Naive thymus-derived CD4-positive, alpha-beta T cell (primary cell): ENCODE results near the gene FMNL2. TPM values are rescaled to one million over a fixed set of nuclear protein-coding genes. Genes with fewer than 3 reads are reported as not detected.

Experiments
- ATAC-seq: fragments of 150-1000 bp; cut with Tn5 transposase; 2 replicates; pipeline ENCODE4 v1.10.0; 2021; ENCODE audit warnings: mild to moderate bottlenecking, moderate library complexity
- CTCF ChIA-PET: fragments of 350-600 bp; sonication (Branson Sonifier 250); formaldehyde crosslinking; loops from one replicate; lab custom pipeline; 2021; ENCODE audit warnings: antibody characterized with exemption; lab: Charles Lee
- POLR2A ChIA-PET: fragments of 350-600 bp; sonication (Branson Sonifier 250); formaldehyde crosslinking; loops from one replicate; lab custom pipeline; 2021; ENCODE audit warnings: antibody characterized with exemption, inconsistent platforms; lab: Charles Lee
- DNase-seq, 9 donors: peaks; one replicate each; pipeline versions ENCODE4 v3.0.0 to v3.0.0-alpha.2; 2020 to 2022; ENCODE audit warnings: mixed read lengths in 1 of 9
- H3K27ac ChIP-seq: one replicate; pipeline ENCODE4 v1.7.0; 2013; ENCODE audit warnings: mild to moderate bottlenecking, low read depth, low read length, moderate library complexity
- H3K27me3 ChIP-seq, 2 donors: one replicate each; pipeline ENCODE4 v1.7.0; 2013; ENCODE audit warnings: low read length in 2 of 2, mild to moderate bottlenecking in 2 of 2, moderate library complexity in 2 of 2; ENCODE audit not compliant: control insufficient read depth in 2 of 2, insufficient read depth in 2 of 2
- H3K36me3 ChIP-seq, 3 experiments: 1 replicate in 2 of 3; 2 replicates in 1 of 3; pipeline ENCODE4 v1.7.0; 2013; ENCODE audit warnings: low read length in 3 of 3, mild to moderate bottlenecking in 3 of 3, moderate library complexity in 1 of 3; ENCODE audit not compliant: insufficient read depth in 3 of 3, control insufficient read depth in 2 of 3
- H3K4me1 ChIP-seq, 2 donors: one replicate each; pipeline ENCODE4 v1.7.0; 2013; ENCODE audit warnings: low read length in 2 of 2, mild to moderate bottlenecking in 2 of 2, moderate library complexity in 1 of 2; ENCODE audit not compliant: control insufficient read depth in 2 of 2, insufficient read depth in 2 of 2
- H3K4me3 ChIP-seq: 2 replicates; pipeline ENCODE4 v1.7.0; 2013; ENCODE audit warnings: mild to moderate bottlenecking, low read length
- H3K9me3 ChIP-seq, 3 experiments: 1 replicate in 2 of 3; 2 replicates in 1 of 3; pipeline ENCODE4 v1.7.0; 2013; ENCODE audit warnings: low read length in 3 of 3; ENCODE audit not compliant: control insufficient read depth in 2 of 3
- H3K27ac Mint-ChIP-seq, 9 donors: one replicate each; pipeline ENCODE4 v1.8.0; 2020 to 2022; ENCODE audit warnings: mixed read lengths in 9 of 9, mild to moderate bottlenecking in 8 of 9, moderate library complexity in 5 of 9, inconsistent platforms in 2 of 9
- H3K27me3 Mint-ChIP-seq, 5 donors: one replicate each; pipeline ENCODE4 v1.8.0; 2021 to 2022; ENCODE audit warnings: mixed read lengths in 5 of 5, mild to moderate bottlenecking in 1 of 5
- H3K36me3 Mint-ChIP-seq, 5 donors: one replicate each; pipeline ENCODE4 v1.8.0; 2020 to 2022; ENCODE audit warnings: mixed read lengths in 5 of 5, mild to moderate bottlenecking in 3 of 5, inconsistent platforms in 1 of 5
- H3K4me1 Mint-ChIP-seq, 7 donors: one replicate each; pipeline ENCODE4 v1.8.0; 2020 to 2022; ENCODE audit warnings: mixed read lengths in 7 of 7, mild to moderate bottlenecking in 3 of 7, inconsistent platforms in 1 of 7
- H3K4me3 Mint-ChIP-seq, 10 donors: one replicate each; pipeline ENCODE4 v1.8.0; 2020 to 2022; ENCODE audit warnings: mild to moderate bottlenecking in 10 of 10, mixed read lengths in 10 of 10, moderate library complexity in 6 of 10, inconsistent platforms in 2 of 10
- H3K9me3 Mint-ChIP-seq, 11 donors: one replicate each; pipeline ENCODE4 v1.8.0; 2020 to 2022; ENCODE audit warnings: mixed read lengths in 11 of 11, mild to moderate bottlenecking in 4 of 11, inconsistent platforms in 1 of 11, moderate library complexity in 1 of 11
- intact Hi-C, 2 donors: fragments of 100-400 bp; cut with micrococcal nuclease; formaldehyde crosslinking; loops; one replicate each; pipeline ENCODE4 v1.15.1; 2023
- polyA plus RNA-seq, 2 donors: library from polyadenylated mRNA; unstranded; fragments of 300-500 nt; fragmentation: Illumina TruSeq; gene quantifications; one replicate each; pipeline ENCODE4 v1.2.3, GENCODE V29; 2021
- total RNA-seq, 6 experiments: library from RNA in 5 of 6; stranded (reverse) in 5 of 6; gene quantifications; 1 replicate in 5 of 6; 2 replicates in 1 of 6; pipeline ENCODE4 v1.2.3 and lab custom pipeline; 2021 to 2026

Gene FMNL2
- total and polyA plus RNA-seq, 7 experiments from 2014 or later = 0.16 to 2.7 (median 1.2) TPM

DNA sequence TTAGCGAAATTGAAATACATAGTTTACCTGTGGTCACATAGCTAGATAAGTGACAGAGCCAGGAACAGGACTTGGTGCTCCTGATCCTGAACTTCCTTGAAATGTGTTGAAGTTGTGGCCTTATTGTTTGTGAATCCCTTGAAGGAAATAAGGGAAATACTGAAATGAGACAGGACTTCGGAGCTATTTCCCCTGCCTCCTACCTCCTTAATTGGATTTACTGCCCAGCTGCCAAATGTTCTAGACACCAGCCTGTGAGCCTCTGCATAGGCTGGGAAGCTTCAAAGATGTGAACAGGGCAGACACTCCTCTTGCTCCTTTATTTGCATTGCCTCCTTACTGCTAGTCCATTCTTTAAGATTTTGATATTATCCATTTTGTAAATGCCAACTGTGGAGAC, 247.1 kb downstream of the FMNL2 start:
- Histone ChIP-seq H3K27me3 (no peaks in the 10 kb centered on the region), H3K9me3 (no peaks in the 10 kb centered on the region), H3K4me1 (no peaks in the 10 kb centered on the region), H3K27ac (no peak overlapping the region), H3K36me3 (no peaks in the 10 kb centered on the region), H3K4me3 (no peak overlapping the region)
- peaks cover 0 to 22% (median 8%) of the 10 kb centered on the region in 5 donors for H3K27me3 Mint-ChIP-seq
- intact Hi-C loops = no loop called here
- CTCF ChIA-PET = no interaction called here
- DNase-seq = no peak
- H3K27ac Mint-ChIP-seq = no peak overlapping the region
- peaks cover 0 to 2% (median 0%) of the 10 kb centered on the region in 7 donors for H3K4me1 Mint-ChIP-seq
- H3K4me3 Mint-ChIP-seq = no peak overlapping the region
- H3K36me3 Mint-ChIP-seq = no peaks in the 10 kb centered on the region
- H3K9me3 Mint-ChIP-seq = no peaks in the 10 kb centered on the region
- POLR2A ChIA-PET = no interaction called here
- ATAC-seq = no peak

- no peak for DNase-seq
- no peaks in the 10 kb centered on the region for H3K27me3 ChIP-seq
- peaks cover 0 to 2% (median 0%) of the 10 kb centered on the region in 7 donors for H3K4me1 Mint-ChIP-seq
- no peak overlapping the region for H3K4me3 ChIP-seq
- intact Hi-C loops = no loop called here
- H3K9me3 Mint-ChIP-seq = no peaks in the 10 kb centered on the region
- no peak overlapping the region for H3K4me3 Mint-ChIP-seq
- CTCF ChIA-PET = no interaction called here
- no peaks in the 10 kb centered on the region for H3K36me3 Mint-ChIP-seq
- no peaks in the 10 kb centered on the region for H3K36me3 ChIP-seq
- H3K9me3 ChIP-seq = no peaks in the 10 kb centered on the region
- POLR2A ChIA-PET = no interaction called here
- H3K4me1 ChIP-seq = no peaks in the 10 kb centered on the region
- H3K27ac ChIP-seq = no peak overlapping the region
- peaks cover 0 to 22% (median 8%) of the 10 kb centered on the region in 5 donors for H3K27me3 Mint-ChIP-seq
- no peak overlapping the region for H3K27ac Mint-ChIP-seq
- no peak for ATAC-seq
Measured at GRCh38 chr2:152583512-152584229, 248.7 kb downstream of the FMNL2 start.

GRCh38 chr2:152584301-152584700, 249.3 kb downstream of the FMNL2 start:
- Histone ChIP-seq H3K27ac (no peak overlapping the region), H3K27me3 (no peaks in the 10 kb centered on the region), H3K36me3 (no peaks in the 10 kb centered on the region), H3K9me3 (no peaks in the 10 kb centered on the region), H3K4me3 (no peak overlapping the region), H3K4me1 (no peaks in the 10 kb centered on the region)
- no peak for DNase-seq
- ATAC-seq = no peak
- Mint-ChIP-seq H3K27ac (no peak overlapping the region), H3K9me3 (no peaks in the 10 kb centered on the region), H3K36me3 (no peaks in the 10 kb centered on the region), H3K27me3 (peaks cover 0 to 26% (median 8%) of the 10 kb centered on the region in 5 donors), H3K4me1 (peaks cover 0 to 2% (median 0%) of the 10 kb centered on the region in 7 donors), H3K4me3 (no peak overlapping the region)
- CTCF ChIA-PET = interaction anchor here (0.7 kb wide), 1 partner anchor 793 kb away, joined by 3 read pairs; no protein-coding TSS in a partner anchor
- intact Hi-C loops = no loop called here
- POLR2A ChIA-PET = no interaction called here

DNA sequence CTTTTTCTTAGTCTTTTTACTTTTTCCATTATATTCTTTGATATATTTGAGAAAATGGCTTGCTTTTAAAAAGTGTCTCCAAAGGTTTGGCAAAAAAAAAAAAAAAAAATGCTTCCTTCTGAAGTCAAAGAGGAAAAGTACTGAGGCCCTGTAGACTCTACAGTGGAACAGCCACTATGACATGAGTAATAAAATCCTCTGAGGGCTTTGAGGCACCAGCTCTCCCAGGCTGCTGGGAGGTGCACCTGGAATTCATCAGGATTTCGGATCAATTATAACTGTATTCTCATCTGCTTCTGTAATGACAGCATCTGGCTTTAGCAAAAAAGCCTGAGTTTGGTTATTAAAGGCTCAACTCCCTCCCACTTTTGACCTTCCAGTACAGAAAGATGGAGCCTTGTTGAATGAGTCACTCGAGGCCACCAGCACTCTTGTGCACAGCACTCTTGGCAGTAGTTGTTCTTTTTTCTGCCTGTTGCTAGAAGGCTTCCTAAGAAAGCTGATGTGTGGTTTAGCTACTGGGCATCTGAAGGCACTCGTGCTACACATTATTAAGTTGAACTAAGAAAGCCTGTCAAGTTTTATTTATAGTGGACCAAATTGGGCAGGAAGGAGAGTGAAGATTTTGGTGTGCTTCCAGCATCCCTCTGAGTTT, 251.0 kb downstream of the FMNL2 start:
- Mint-ChIP-seq H3K36me3 (no peaks in the 10 kb centered on the region), H3K27me3 (peaks cover 0 to 26% (median 8%) of the 10 kb centered on the region in 5 donors), H3K9me3 (no peaks in the 10 kb centered on the region), H3K4me1 (peaks cover 0 to 2% (median 0%) of the 10 kb centered on the region in 7 donors), H3K4me3 (no peak overlapping the region), H3K27ac (no peak overlapping the region)
- intact Hi-C loops = no loop called here
- H3K36me3 ChIP-seq = no peaks in the 10 kb centered on the region
- no peaks in the 10 kb centered on the region for H3K9me3 ChIP-seq
- no peak overlapping the region for H3K27ac ChIP-seq
- H3K4me1 ChIP-seq = no peaks in the 10 kb centered on the region
- no peaks in the 10 kb centered on the region for H3K27me3 ChIP-seq
- ChIA-PET CTCF (no interaction called here), POLR2A (no interaction called here)
- ATAC-seq (no peak), DNase-seq (no peak)
- H3K4me3 ChIP-seq = no peak overlapping the region

GRCh38 chr2:152587187-152587947, 252.4 kb downstream of the FMNL2 start:
- intact Hi-C loops = no loop called here
- no peak overlapping the region for H3K4me3 Mint-ChIP-seq
- Histone ChIP-seq H3K36me3 (no peaks in the 10 kb centered on the region), H3K9me3 (no peaks in the 10 kb centered on the region), H3K4me3 (no peak overlapping the region), H3K27ac (no peak overlapping the region), H3K27me3 (no peaks in the 10 kb centered on the region), H3K4me1 (no peaks in the 10 kb centered on the region)
- no peaks in the 10 kb centered on the region for H3K36me3 Mint-ChIP-seq
- POLR2A ChIA-PET = no interaction called here
- no peaks in the 10 kb centered on the region for H3K9me3 Mint-ChIP-seq
- H3K4me1 Mint-ChIP-seq = peaks cover 0 to 2% (median 0%) of the 10 kb centered on the region in 7 donors
- no peak for ATAC-seq
- no peak for DNase-seq
- no peak overlapping the region for H3K27ac Mint-ChIP-seq
- CTCF ChIA-PET = no interaction called here
- peaks cover 0 to 26% (median 8%) of the 10 kb centered on the region in 5 donors for H3K27me3 Mint-ChIP-seq

GRCh38 chr2:152588998-152589397, 254.0 kb downstream of the FMNL2 start:
- no peaks in the 10 kb centered on the region for H3K27me3 ChIP-seq
- intact Hi-C loops = no loop called here
- H3K4me3 ChIP-seq = no peak overlapping the region
- H3K36me3 ChIP-seq = no peaks in the 10 kb centered on the region
- no peaks in the 10 kb centered on the region for H3K4me1 ChIP-seq
- ATAC-seq = no peak
- no peaks in the 10 kb centered on the region for H3K9me3 Mint-ChIP-seq
- H3K27me3 Mint-ChIP-seq = peaks cover 0 to 20% (median 8%) of the 10 kb centered on the region in 5 donors
- H3K27ac Mint-ChIP-seq = no peak overlapping the region
- CTCF ChIA-PET = no interaction called here
- H3K27ac ChIP-seq = no peak overlapping the region
- POLR2A ChIA-PET = no interaction called here
- no peaks in the 10 kb centered on the region for H3K9me3 ChIP-seq
- no peak for DNase-seq
- no peak overlapping the region for H3K4me3 Mint-ChIP-seq
- H3K36me3 Mint-ChIP-seq = no peaks in the 10 kb centered on the region
- H3K4me1 Mint-ChIP-seq = peaks cover 0 to 5% (median 1%) of the 10 kb centered on the region in 7 donors
